ENCODE data around the gene GTF2A1. TPM values are rescaled to one million over a fixed set of nuclear protein-coding genes. Genes with fewer than 3 reads are reported as not detected.
"Not testable (repeated sequence)": the region's sequence is repeated elsewhere in the genome, so short reads cannot be mapped to it uniquely, and the experiment has no call there.

The GTF2A1 gene
- 10 to 100 TPM; 46.8 to 48.1 TPM for total RNA-seq

DNA sequence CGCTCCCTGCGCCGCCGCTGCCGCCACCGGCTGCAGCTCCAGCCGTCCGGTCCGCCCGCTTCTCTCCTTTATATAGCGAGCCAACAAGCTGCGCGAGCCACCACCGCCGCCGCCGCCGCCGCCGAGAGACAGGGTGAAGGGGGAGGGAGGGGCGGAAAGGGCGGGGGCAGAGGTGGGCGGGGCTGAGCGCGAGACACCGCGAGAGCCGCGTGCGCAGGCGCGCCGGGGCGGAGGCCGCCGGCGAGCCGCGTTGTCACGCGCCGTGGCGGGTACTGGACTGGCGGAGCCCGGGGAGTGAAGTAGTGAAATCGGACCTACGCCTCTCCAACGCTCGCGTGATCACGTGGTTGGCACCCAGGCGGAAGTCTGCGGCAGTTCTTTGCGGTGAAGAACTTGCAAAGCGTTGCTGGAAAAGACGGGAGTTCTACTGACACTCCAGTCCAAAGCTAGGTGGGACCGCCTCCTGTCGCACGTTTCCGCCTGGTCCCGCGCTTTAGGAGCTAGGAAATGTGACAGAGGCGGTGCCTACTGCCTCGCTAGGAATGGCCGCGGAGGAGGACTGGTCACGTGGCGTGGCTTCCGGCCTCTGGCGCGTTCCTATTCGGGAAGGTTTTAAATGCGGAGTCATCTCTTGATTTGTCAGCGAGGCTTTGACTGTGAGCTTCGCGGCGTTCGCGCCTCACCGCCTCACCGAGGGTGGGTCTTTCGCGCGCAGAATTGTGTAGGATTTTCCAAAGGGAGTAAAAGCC, at the start of gene GTF2A1:
Gene GTF2A1, minus strand, starts transcription at position 130 of the 749 bp plus-strand sequence. CDS start 441 bp downstream, outside the sequence.
- CTCF ChIA-PET: interaction anchor here (1.5 kb wide), 1 partner anchor 50 kb away, joined by 4 read pairs; no protein-coding TSS in a partner anchor
- POLR2A ChIA-PET: interaction anchor here (0.6 to 1.4 kb wide), 8 partner anchors 50 to 295 kb away, joined by 3 to 8 read pairs (median 3); partner anchors contain the start of gene CEP128

DNA sequence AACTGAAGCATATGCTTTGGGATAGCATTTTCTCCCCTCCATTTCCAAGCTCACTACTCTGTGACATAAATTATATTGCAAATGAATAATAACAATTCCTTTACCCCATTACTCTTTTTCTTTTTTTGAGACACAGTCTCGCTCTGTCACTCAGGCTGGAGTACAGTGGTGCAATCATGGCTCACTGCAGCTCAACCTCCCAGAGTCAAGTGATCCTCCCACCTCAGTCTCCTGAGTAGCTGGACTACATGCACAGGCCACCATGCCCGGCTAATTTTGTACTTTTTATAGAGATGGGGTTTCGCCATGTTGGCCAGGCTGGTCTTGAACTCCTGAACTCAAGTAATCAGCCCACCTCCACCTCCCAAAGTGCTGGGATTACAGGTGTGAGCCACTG, 49.2 kb upstream of the GTF2A1 start:
- POLR2A ChIA-PET: no interaction called here
- CTCF ChIA-PET: interaction anchor here (1.2 to 2.9 kb wide), 4 partner anchors 9 to 195 kb away, joined by 3 to 19 read pairs (median 6); no protein-coding TSS in a partner anchor

DNA sequence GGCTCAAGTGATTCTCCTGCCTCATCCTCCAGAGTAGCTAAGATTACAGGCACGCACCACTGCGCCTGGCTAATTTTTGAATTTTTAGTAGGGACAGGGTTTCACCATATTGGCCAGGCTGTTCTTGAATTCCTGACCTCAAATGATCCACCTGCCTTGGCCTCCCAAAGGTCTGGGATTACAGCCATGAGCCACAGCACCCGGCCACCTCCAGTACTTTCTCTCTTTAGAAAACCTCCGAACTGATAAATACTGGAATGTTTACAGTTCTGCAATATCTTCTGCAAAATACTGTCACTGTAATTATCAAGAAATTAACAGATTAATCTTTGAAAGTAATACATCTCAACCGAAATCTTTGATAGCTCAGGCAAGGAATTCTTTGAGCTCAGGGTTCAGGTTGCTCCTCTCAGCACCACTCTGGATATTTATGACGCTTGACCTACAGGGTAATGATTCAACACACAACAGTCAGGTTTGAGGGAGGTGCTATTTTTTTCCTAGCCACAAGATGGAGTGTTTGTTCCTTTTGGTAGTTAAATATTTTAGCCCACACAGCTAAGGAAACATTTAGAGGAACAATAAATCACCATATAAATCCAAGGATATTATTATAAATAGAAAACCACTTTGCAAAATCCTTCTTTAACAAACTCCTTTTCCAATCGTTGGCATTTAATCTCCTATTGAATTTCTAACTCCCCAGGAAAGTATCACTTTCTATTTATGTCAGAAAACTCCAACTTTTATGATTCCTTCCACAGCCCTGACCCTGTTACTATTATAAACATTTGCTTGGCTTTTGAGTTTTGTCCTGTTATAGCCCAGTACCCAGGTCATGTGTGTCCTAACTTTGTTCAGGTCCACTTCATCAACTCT, 48.6 kb upstream of the GTF2A1 start:
- POLR2A ChIA-PET: no interaction called here
- CTCF ChIA-PET: interaction anchor here (0.6 to 2.9 kb wide), 6 partner anchors 10 to 196 kb away, joined by 3 to 19 read pairs (median 4); no protein-coding TSS in a partner anchor

DNA sequence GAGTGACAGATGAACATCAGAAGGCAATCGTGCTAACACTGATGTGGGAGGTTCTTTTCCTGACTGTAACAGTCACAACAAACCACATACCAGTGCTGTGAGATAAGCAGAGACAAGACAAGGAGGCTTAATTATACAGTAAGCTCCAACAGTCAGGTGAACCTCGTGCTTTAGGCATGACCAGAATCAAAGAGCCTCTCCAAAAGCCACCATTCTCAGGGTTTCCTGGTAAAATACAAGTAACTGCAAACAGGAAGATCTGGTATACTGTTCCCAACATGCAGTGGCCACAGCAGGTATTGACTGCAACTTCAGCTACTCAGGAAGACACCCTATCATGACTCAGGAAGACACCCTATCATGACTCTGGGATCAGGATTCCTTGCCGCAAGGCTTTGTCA, 47.3 kb upstream of the GTF2A1 start:
- CTCF ChIA-PET: no interaction called here
- POLR2A ChIA-PET: no interaction called here

DNA sequence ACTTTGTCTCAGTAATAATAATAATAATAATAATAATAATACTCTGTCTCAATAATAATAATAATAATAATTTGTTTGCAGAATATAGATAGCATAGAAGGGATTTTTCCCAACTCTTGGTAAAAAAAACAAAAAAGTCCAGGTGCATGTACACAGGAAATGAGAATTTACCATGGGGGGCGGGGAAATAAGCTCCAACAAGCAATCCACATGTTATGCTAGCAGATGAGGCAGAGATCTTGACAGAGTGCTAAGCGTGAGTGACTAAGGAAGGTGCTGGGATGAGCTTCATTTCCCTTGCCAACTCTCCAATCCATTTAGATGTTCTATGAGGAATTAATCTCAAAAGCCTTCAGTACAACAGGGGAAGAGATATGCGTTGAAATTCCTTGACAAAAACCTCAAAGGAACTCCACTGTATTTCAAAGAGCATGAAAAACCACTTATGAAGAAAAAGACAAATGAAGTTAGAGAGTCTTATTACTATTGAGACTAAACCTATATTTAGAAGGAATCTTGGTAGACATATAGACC, 44.9 kb upstream of the GTF2A1 start:
- ChIA-PET CTCF (no interaction called here), POLR2A (no interaction called here)

DNA sequence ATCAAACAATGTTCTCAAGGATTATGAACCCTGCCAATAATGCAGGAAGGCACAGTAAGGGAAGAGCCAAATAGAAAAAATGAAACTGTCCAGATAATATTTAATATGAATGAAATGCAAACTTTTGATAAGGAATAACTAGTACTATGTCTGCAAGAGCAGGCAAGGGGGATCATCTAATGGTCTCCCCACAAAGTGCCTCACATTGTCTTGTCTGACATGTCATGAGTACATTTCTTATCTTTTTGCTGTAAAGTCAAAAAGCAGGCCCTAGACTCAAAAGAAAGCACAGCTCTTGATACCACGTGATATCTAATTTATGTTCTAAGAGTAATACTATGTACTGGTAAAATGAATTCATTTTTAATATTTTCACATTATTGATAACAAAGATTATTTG, 43.9 kb upstream of the GTF2A1 start:
- POLR2A ChIA-PET: no interaction called here
- CTCF ChIA-PET: no interaction called here

DNA sequence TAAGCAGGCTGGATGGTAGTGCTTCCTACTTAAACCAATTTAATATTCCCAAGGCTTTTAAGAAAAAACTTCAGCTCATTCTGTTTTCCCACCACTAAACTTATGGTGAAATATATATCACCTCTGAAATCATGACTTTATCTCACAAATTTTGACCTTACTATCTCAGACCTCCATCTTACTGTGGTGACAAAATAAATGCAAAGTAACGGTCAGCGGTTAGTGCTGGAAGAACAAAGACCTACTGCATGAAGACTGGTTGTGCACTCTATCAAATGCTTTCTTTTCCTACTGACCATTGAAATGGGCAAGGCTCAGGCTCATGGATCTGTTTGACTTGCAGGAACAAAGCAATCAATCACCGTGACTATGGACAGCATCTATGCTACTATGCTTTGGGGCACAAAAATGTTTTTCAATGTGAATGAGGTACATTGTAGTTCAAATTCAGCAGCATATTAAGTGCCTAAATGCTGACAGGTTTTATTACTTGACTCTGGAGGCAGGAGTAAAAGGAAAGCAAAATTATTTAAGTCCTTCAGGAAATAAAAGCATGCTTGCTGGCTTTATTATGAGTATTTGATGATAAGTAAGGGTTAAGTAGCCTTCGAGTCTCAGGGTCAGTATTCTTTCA, 43.1 kb upstream of the GTF2A1 start:
- POLR2A ChIA-PET: interaction anchor here (0.6 kb wide), 1 partner anchor 211 kb away, joined by 3 read pairs; no protein-coding TSS in a partner anchor

DNA sequence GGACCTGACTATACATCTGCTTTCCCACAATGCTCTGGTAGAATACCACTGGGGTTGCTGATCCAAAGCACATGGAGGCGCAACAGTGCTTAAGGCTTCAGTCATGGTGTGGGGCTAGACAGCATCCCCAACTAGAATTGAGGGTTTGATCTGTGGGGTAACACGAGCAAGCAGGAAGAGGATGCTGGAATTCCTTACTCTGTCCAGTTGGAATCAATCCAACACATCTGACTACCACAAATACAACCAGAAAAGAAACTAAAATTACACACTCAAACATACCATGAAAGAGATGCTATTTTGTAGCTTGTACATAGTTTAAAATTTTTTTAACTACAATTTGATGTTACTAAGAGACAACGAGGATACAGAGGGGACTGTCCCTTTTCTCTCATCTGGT, 40.4 kb upstream of the GTF2A1 start:
- ChIA-PET POLR2A (no interaction called here), CTCF (no interaction called here)

More for the DNA sequence above, 43.1 kb upstream of the GTF2A1 start:
- CTCF ChIA-PET: interaction anchor here (0.6 kb wide), 1 partner anchor 143 kb away, joined by 3 read pairs; no protein-coding TSS in a partner anchor

DNA sequence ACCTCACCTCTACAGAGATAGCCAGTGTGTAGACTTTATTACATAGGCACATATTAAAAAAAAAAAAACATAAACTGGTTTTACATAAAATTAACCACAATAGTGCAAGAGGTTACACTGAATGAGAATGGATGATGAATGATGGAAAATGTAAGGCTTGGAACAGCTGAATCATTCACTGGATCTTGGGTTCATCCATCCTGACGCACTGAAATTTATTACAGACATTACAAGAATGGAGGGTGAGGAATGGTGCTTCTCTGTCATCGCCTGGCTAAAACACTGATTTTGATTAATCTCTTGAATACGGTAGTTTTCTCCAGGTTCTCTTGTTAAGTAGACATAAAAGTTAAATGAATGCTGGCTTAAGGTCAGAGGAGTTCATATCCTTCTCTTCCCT, 40.0 kb upstream of the GTF2A1 start:
- CTCF ChIA-PET: no interaction called here
- POLR2A ChIA-PET: no interaction called here

DNA sequence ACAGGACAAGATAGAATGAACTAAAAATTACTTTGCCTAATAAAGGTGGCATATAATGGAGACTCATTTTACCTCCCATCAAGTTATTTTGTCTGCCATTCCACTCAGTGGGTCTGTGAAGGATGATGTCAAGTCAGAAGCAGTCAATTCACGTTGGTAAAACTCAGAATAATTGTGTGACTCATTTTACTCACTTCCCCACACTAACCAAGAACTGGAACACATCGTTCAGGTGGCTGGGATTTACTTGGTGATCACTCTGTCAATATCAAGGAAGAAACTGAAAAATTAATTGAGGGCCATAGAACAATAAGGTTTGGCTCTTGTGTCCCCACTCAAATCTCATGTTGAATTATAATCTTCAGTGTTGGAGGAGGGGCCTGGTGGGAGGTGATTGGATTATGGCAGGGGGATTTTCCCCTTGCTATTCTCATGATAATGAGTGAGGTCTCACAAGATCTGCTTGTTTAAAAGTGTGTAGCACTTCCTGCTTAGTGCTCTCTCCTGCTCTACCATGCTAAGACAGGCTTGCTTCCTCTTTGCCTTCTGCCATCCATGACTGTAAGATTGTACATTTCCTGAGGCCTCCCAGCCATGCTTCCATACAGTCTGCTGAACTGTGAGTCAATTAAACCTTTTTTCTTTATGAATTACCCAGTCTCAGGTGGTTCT, 35.7 kb upstream of the GTF2A1 start:
- POLR2A ChIA-PET: no interaction called here
- CTCF ChIA-PET: no interaction called here

DNA sequence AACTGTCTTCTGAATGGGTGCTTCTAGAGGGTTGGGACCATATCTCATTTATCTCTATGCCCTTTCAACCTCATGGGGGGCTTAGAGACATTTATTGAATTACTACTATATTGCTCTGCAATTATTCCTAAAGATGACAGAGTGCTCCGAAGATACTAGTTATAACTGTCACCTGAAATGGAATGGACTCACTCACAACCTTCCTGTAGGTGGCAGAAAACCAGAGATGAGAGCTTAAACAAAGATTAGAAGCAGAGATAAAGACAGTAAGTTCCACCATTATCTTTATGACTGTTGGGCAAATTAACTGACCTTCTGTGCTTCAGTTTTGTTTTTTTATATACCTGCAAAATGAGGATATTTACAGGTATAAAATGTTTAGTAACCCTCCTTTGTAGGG, 31.5 kb upstream of the GTF2A1 start:
- ChIA-PET POLR2A (no interaction called here), CTCF (interaction anchor here (0.9 kb wide), 1 partner anchor 212 kb away, joined by 3 read pairs; no protein-coding TSS in a partner anchor)

DNA sequence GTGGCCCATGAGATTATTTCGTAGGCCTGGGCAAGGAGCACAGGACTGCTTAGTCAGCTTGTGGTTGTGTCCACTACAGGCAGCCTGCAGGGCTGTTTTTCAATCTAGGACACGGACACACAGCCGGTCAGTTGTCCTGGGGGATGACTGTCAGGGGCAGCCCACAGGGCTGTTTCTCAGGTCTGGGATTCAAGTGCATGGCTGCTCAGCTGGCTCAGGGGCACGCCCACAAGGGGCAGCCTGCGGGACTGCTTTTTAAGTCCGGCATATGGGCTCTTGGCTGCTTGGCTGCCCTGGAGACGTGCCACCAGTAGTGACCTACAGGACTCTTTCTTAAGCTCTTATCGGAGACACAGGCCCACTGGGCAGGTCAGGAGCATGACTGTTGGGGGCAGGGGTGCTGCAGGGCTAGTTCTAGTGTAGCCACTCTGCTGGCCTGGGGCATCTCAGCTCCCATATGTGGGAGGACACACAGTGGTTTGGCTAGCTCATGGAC, 26.6 kb upstream of the GTF2A1 start:
- ChIA-PET POLR2A (no interaction called here), CTCF (no interaction called here)

DNA sequence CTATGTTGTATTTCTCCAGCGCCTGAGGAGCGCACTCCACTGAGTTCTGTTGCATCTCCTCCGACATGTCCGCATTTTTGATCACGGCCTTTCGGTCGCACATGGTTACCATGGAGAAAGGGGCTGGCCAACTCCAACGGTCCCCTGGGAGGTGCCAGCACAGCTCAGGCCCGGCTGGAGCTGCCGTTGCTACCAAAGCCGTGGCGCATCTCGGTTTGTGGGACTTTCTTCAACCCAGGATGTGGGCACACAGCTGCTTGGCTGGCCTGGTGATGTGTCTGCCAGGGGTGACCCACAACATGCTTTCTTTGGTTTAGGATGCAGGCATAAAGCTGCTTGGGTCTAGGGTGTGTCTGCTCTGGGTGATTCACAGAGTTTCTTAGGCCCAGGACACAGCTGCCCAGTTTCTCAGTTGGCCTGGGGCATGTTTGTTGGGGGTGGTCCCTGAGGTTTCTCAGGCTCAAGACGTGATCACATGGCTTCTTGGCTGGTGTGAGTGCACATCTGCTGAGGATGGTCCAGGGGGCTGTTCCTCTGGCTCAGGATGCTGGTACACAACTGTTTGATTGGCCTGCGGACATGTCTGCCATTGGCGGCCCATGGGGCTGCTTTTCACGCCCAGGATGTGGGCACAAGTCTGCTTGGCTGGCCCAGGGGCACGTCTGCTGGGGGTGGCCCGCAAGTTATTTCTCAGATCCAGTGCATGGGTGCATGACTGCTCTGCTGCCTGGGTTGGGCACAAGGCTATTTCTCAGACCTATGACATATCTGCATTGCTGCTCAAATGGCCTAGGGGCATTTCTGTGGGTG, 25.9 kb upstream of the GTF2A1 start:
- ChIA-PET CTCF (no interaction called here), POLR2A (no interaction called here)

DNA sequence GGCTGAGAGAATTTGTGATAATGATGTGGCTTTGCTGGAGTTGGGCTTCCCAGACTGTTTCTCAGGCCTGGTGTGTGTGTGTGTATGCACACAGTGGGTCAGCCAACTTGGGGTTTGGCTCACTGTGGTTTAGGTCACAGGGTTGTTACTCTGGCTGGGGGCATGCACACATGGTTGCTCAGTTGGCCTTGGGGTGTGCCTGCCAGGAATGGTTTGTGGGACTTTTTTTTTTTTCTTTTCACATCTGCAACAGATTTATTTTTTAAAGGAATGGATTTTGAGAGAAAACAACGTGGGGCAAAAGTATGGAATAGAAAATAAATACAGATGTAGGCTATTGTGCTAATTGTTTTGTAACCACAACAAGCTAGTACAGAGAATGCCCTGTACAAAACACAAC, 25.0 kb upstream of the GTF2A1 start:
- POLR2A ChIA-PET: no interaction called here
- CTCF ChIA-PET: no interaction called here

DNA sequence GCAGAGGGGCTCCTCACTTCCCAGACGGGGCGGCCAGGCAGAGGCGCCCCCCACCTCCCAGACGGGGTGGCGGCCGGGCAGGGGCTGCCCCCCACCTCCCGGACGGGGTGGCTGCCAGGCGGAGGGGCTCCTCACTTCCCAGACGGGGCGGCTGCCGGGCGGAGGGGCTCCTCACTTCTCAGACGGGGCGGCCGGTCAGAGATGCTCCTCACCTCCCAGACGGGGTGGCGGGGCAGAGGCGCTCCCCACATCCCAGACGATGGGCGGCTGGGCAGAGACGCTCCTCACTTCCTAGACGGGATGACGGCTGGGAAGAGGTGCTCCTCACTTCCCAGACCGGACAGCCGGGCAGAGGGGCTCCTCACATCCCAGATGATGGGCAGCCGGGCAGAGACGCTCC, 23.7 kb upstream of the GTF2A1 start:
- POLR2A ChIA-PET, CTCF ChIA-PET: not testable (repeated sequence)

DNA sequence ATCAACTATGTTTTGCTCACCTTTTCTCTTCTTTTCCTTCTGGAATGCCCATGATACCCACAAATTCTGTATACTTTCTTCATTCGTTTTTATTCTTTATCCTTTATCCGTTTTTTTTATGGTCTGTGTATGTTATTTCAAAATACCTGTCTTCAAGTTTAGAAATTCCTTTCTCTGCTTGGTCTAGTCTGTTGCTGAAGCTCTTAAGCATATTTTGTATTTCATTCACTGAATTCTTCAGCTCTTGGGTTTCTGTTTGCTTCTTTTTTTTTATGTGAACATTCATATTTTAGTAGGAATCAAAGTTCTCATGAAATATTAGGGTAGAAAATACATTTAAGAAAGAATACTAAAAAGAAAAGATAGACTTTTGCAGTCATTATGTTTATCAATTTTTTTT, 22.7 kb upstream of the GTF2A1 start:
- ChIA-PET POLR2A (no interaction called here), CTCF (no interaction called here)

DNA sequence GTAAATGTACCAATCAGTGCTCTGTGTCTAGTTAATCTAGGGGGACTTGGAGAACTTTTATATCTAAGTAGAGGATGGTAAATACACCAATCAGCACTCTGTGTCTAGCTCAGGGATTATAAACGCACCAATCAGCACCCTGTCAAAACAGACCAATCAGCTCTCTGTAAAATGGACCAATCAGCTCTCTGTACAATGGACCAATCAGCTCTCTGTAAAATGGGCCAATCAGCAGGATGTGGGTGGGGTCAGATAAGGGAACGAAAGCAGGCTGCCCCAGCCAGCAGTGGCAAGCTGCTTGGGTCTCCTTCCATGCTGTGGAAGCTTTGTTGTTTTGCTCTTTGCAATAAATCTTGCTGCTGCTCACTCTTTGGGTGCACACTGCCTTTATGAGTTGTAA, 16.1 kb upstream of the GTF2A1 start:
- POLR2A ChIA-PET: not testable (repeated sequence)
- CTCF ChIA-PET: interaction anchor here (0.6 kb wide), 1 partner anchor 76 kb away, joined by 3 read pairs; no protein-coding TSS in a partner anchor

DNA sequence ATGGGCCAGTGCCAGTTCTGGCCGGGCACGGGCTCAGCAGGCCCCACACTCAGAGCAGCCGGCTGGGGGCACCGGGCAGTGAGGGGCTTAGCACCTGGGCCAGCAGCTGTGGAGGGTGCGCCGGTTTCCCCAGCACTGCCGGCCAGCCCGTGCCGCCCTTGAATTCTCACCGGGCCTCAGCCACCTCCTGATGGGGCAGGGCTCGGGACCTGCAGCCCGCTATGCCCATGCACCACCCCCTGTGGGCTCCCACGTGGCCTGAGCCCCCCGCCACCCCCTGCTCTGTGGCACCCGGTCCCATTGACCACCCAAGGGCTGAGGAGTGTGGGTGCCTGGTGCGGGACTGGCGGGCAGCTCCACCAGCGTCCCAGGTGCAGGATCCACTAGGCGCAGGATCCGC, 15.4 kb upstream of the GTF2A1 start:
- CTCF ChIA-PET: no interaction called here

More for the DNA sequence above, 15.4 kb upstream of the GTF2A1 start:
- POLR2A ChIA-PET: no interaction called here
